IPS-15b (cell line): ENCODE data around the gene TJP3.

Source experiments
- H3K27me3 ChIP-seq: one replicate; pipeline ENCODE4 v1.6.1; 2013; ENCODE audit warnings: low read length; ENCODE audit not compliant: control insufficient read depth, insufficient read depth
- H3K36me3 ChIP-seq: one replicate; pipeline ENCODE4 v1.6.1; 2013; ENCODE audit warnings: low read length; ENCODE audit not compliant: control insufficient read depth, insufficient read depth
- H3K4me1 ChIP-seq: one replicate; pipeline ENCODE4 v1.6.1; 2013; ENCODE audit warnings: mild to moderate bottlenecking, low read length; ENCODE audit not compliant: control insufficient read depth, insufficient read depth
- H3K4me3 ChIP-seq: one replicate; pipeline ENCODE4 v1.5.1; 2013; ENCODE audit warnings: low read depth, low read length
- H3K9ac ChIP-seq: one replicate; pipeline ENCODE4 v1.6.1; 2013; ENCODE audit warnings: low read depth, mild to moderate bottlenecking, low read length
- H3K9me3 ChIP-seq: one replicate; pipeline ENCODE4 v1.6.1; 2013; ENCODE audit warnings: mild to moderate bottlenecking, low read length; ENCODE audit not compliant: control insufficient read depth, insufficient read depth

TJP3 gene

GRCh38 chr19:3771000-3771905, 63.1 kb downstream of the TJP3 start:
- no peaks in the 10 kb centered on the region for H3K9me3 ChIP-seq
- peaks cover 8% of the 10 kb centered on the region for H3K36me3 ChIP-seq
- H3K27me3 ChIP-seq = no peaks in the 10 kb centered on the region
- no peak overlapping the region for H3K4me3 ChIP-seq
- H3K4me1 ChIP-seq = no peaks in the 10 kb centered on the region
- H3K9ac ChIP-seq = no peak overlapping the region

GRCh38 chr19:3771906-3772455, 63.8 kb downstream of the TJP3 start, which contains the start of gene RAX2:
Gene RAX2, minus strand, starts transcription at chr19:3772228. Its CDS starts 486 bp downstream, at chr19:3771742.
- no peak within 1 kb of the TSS for H3K4me3 ChIP-seq
- H3K4me1 ChIP-seq = no peaks in the 10 kb centered on the region
- no peaks in the 10 kb centered on the region for H3K9me3 ChIP-seq
- H3K9ac ChIP-seq = no peak within 1 kb of the TSS
- H3K36me3 ChIP-seq = peaks cover 5% of the 10 kb centered on the region
- no peaks in the 10 kb centered on the region for H3K27me3 ChIP-seq

- no peak overlapping the region for H3K4me3 ChIP-seq
- no peaks in the 10 kb centered on the region for H3K36me3 ChIP-seq
- H3K4me1 ChIP-seq = no peaks in the 10 kb centered on the region
- no peaks in the 10 kb centered on the region for H3K9me3 ChIP-seq
- H3K27me3 ChIP-seq = no peaks in the 10 kb centered on the region
- H3K9ac ChIP-seq = no peak overlapping the region
These were observed 65.8 kb downstream of the TJP3 start for GRCh38 chr19:3773814-3774515.

- H3K9ac ChIP-seq = no peak overlapping the region
These were observed 66.6 kb downstream of the TJP3 start for GRCh38 chr19:3774621-3775373.

GRCh38 chr19:3775374-3775711, 67.2 kb downstream of the TJP3 start:
- no peaks in the 10 kb centered on the region for H3K27me3 ChIP-seq
- no peaks in the 10 kb centered on the region for H3K4me1 ChIP-seq
- no peak overlapping the region for H3K9ac ChIP-seq
- no peaks in the 10 kb centered on the region for H3K36me3 ChIP-seq
- no peaks in the 10 kb centered on the region for H3K9me3 ChIP-seq
- no peak overlapping the region for H3K4me3 ChIP-seq

More at GRCh38 chr19:3774621-3775373, 66.6 kb downstream of the TJP3 start:
- no peak overlapping the region for H3K4me3 ChIP-seq
- no peaks in the 10 kb centered on the region for H3K27me3 ChIP-seq
- H3K36me3 ChIP-seq = no peaks in the 10 kb centered on the region
- H3K4me1 ChIP-seq = no peaks in the 10 kb centered on the region
- H3K9me3 ChIP-seq = no peaks in the 10 kb centered on the region

GRCh38 chr19:3775831-3776230, 67.6 kb downstream of the TJP3 start:
- Histone ChIP-seq H3K4me1 (no peaks in the 10 kb centered on the region), H3K36me3 (peaks cover 2% of the 10 kb centered on the region), H3K9ac (no peak overlapping the region), H3K27me3 (no peaks in the 10 kb centered on the region), H3K4me3 (no peak overlapping the region), H3K9me3 (no peaks in the 10 kb centered on the region)

GRCh38 chr19:3776479-3777040, 68.4 kb downstream of the TJP3 start:
- Histone ChIP-seq H3K9me3 (peaks cover 3% of the 10 kb centered on the region), H3K27me3 (no peaks in the 10 kb centered on the region), H3K4me1 (no peaks in the 10 kb centered on the region), H3K4me3 (no peak overlapping the region), H3K9ac (no peak overlapping the region), H3K36me3 (peaks cover 4% of the 10 kb centered on the region)

GRCh38 chr19:3778104-3778867, 70.1 kb downstream of the TJP3 start:
- no peaks in the 10 kb centered on the region for H3K27me3 ChIP-seq
- H3K9me3 ChIP-seq = peaks cover 12% of the 10 kb centered on the region
- no peaks in the 10 kb centered on the region for H3K4me1 ChIP-seq
- no peak overlapping the region for H3K9ac ChIP-seq
- peaks cover 9% of the 10 kb centered on the region for H3K36me3 ChIP-seq
- no peak overlapping the region for H3K4me3 ChIP-seq

- Histone ChIP-seq H3K4me3 (no peak overlapping the region), H3K27me3 (no peaks in the 10 kb centered on the region), H3K9ac (no peak overlapping the region), H3K4me1 (no peaks in the 10 kb centered on the region), H3K9me3 (peaks cover 12% of the 10 kb centered on the region), H3K36me3 (peaks cover 9% of the 10 kb centered on the region)
These were observed 70.9 kb downstream of the TJP3 start for GRCh38 chr19:3778899-3779723.

- no peaks in the 10 kb centered on the region for H3K4me1 ChIP-seq
- H3K27me3 ChIP-seq = peaks cover 3% of the 10 kb centered on the region
- H3K36me3 ChIP-seq = peaks cover 9% of the 10 kb centered on the region
These were observed 72.7 kb downstream of the TJP3 start for GRCh38 chr19:3780786-3781304.

More at GRCh38 chr19:3780786-3781304, 72.7 kb downstream of the TJP3 start:
- Histone ChIP-seq H3K4me3 (no peak overlapping the region), H3K9ac (no peak overlapping the region), H3K9me3 (peaks cover 12% of the 10 kb centered on the region)
